ENCODE results near the gene ARHGAP24. TPM values are rescaled to one million over a fixed set of nuclear protein-coding genes. Genes with fewer than 3 reads are reported as not detected.

Gene ARHGAP24
- total and polyA plus RNA-seq, 4 donors = 1.8 to 15.2 (median 3.3) TPM

- no peaks in the 10 kb centered on the region for H3K36me3 ChIP-seq (ENCODE audit: control insufficient read depth in 4 of 4, insufficient read depth in 3 of 4, low read depth in 1 of 4, low read length in 3 of 4)
- H3K9me3 ChIP-seq (ENCODE audit: control insufficient read depth in 4 of 4, low read length in 3 of 4) = peaks cover 0 to 7% (median 4%) of the 10 kb centered on the region in 4 donors
- no peak overlapping the region for H3K27ac ChIP-seq (ENCODE audit: low read depth in 1 of 2, low read length in 2 of 2)
- TF ChIP-seq HNF4A (conservative IDR thresholded peaks at IDR 0.05) (no peak), HNF4G (IDR thresholded peaks at IDR 0.05) (no peak), ZBTB33 (IDR thresholded peaks at IDR 0.05) (no peak), SP1 (IDR thresholded peaks at IDR 0.05) (no peak), REST (IDR thresholded peaks at IDR 0.05) (no peak), FOXA2 (IDR thresholded peaks at IDR 0.05) (no peak), YY1 (IDR thresholded peaks at IDR 0.05) (no peak)
- WGBS = 84% methylated on average over 4 of the region's 4 CpGs
- DNase-seq (ENCODE audit: low spot score) = no peak
- no peak overlapping the region for H3K9ac ChIP-seq (ENCODE audit: low read depth in 1 of 2, low read length in 2 of 2)
- H3K4me3 ChIP-seq (ENCODE audit: low read depth in 1 of 3, low read length in 3 of 3) = no peak overlapping the region
- H3K27me3 ChIP-seq (ENCODE audit: control insufficient read depth in 4 of 4, insufficient read depth in 4 of 4, low read length in 3 of 4) = peaks cover 0 to under 1% (median 0%) of the 10 kb centered on the region in 4 donors
- no peaks in the 10 kb centered on the region for H3K4me1 ChIP-seq (ENCODE audit: control insufficient read depth in 4 of 4, insufficient read depth in 4 of 4, low read length in 3 of 4)
These were observed 91.0 kb downstream of the ARHGAP24 start for GRCh38 chr4:85565761-85566480.

- Histone ChIP-seq H3K9me3 (ENCODE audit: control insufficient read depth in 4 of 4, low read length in 3 of 4) (no peaks in the 10 kb centered on the region), H3K4me3 (ENCODE audit: low read depth in 1 of 3, low read length in 3 of 3) (no peak overlapping the region), H3K36me3 (ENCODE audit: control insufficient read depth in 4 of 4, insufficient read depth in 3 of 4, low read depth in 1 of 4, low read length in 3 of 4) (no peaks in the 10 kb centered on the region), H3K27me3 (ENCODE audit: control insufficient read depth in 4 of 4, insufficient read depth in 4 of 4, low read length in 3 of 4) (no peaks in the 10 kb centered on the region), H3K27ac (ENCODE audit: low read depth in 1 of 2, low read length in 2 of 2) (no peak overlapping the region), H3K4me1 (ENCODE audit: control insufficient read depth in 4 of 4, insufficient read depth in 4 of 4, low read length in 3 of 4) (no peaks in the 10 kb centered on the region), H3K9ac (ENCODE audit: low read depth in 1 of 2, low read length in 2 of 2) (no peak overlapping the region)
- WGBS = 81% methylated on average over 2 of the region's 2 CpGs
- no peak for TF ChIP-seq RXRA (IDR thresholded peaks at IDR 0.05)
- no peak for TF ChIP-seq ATF3 (IDR thresholded peaks at IDR 0.05)
- no peak for TF ChIP-seq HNF4G (IDR thresholded peaks at IDR 0.05)
- no peak for TF ChIP-seq FOXA1 (IDR thresholded peaks at IDR 0.05)
- TF ChIP-seq CTCF (IDR thresholded peaks at IDR 0.05; ENCODE audit: low read depth, low read length, missing input control) = no peak
- TF ChIP-seq GABPA (IDR thresholded peaks at IDR 0.05 in 1 of 2, conservative IDR thresholded peaks at IDR 0.05 in 1 of 2) = no peak
- TF ChIP-seq SP1 (IDR thresholded peaks at IDR 0.05) = no peak
- no peak for TF ChIP-seq FOXA2 (IDR thresholded peaks at IDR 0.05)
- TF ChIP-seq MAX (IDR thresholded peaks at IDR 0.05) = no peak
- no peak for DNase-seq (ENCODE audit: low spot score)
These were observed 94.9 kb downstream of the ARHGAP24 start for GRCh38 chr4:85569730-85570299.

Data from liver (tissue), 9 donors.